ENCODE data around the gene PRRC2B.
A peak's percentile ranks its signal among the peaks of the same experiment; 100 is the strongest.
"Not testable (repeated sequence)": the region's sequence is repeated elsewhere in the genome, so short reads cannot be mapped to it uniquely, and the experiment has no call there.

PRRC2B gene

GRCh38 chr9:131491001-131491710 is 97.3 kb downstream of the PRRC2B start:
- no peak for DNase-seq

- DNase-seq = no peak
These were observed 98.2 kb downstream of the PRRC2B start for GRCh38 chr9:131492070-131492469.

- no peak for DNase-seq
These were observed 100.5 kb downstream of the PRRC2B start for GRCh38 chr9:131494296-131494870.

- DNase-seq = no peak
These were observed 101.9 kb downstream of the PRRC2B start for GRCh38 chr9:131495785-131496184.

GRCh38 chr9:131496844-131497405 is 103.0 kb downstream of the PRRC2B start:
- DNase-seq = no peak

GRCh38 chr9:131499254-131499767 is 105.4 kb downstream of the PRRC2B start:
- no peak for DNase-seq

- no peak for DNase-seq
These were observed 106.5 kb downstream of the PRRC2B start for GRCh38 chr9:131500377-131500776.

- DNase-seq = no peak
These were observed 107.2 kb downstream of the PRRC2B start for GRCh38 chr9:131500939-131501541.

- peak; percentile 70 for DNase-seq
These were observed 109.1 kb downstream of the PRRC2B start, which contains the start of gene POMT1 for GRCh38 chr9:131502781-131503625. POMT1 (plus strand) TSS chr9:131502918; CDS start chr9:131504219, 1,301 bp downstream.

GRCh38 chr9:131503626-131504465 is 110.0 kb downstream of the PRRC2B start:
- DNase-seq = peak; percentile 19

GRCh38 chr9:131505012-131505411 is 111.1 kb downstream of the PRRC2B start:
- DNase-seq = no peak

- no peak for DNase-seq
These were observed 117.5 kb downstream of the PRRC2B start for GRCh38 chr9:131511416-131511815.

- no peak for DNase-seq
These were observed 118.0 kb downstream of the PRRC2B start for GRCh38 chr9:131511880-131512279.

- DNase-seq = no peak
These were observed 119.3 kb downstream of the PRRC2B start for GRCh38 chr9:131513177-131513576.

- not testable (repeated sequence) for DNase-seq
These were observed 121.7 kb downstream of the PRRC2B start for GRCh38 chr9:131515559-131516031.

GRCh38 chr9:131516100-131516499 is 122.2 kb downstream of the PRRC2B start:
- no peak for DNase-seq

GRCh38 chr9:131516930-131517329 is 123.0 kb downstream of the PRRC2B start:
- DNase-seq = no peak

- no peak for DNase-seq
These were observed 123.9 kb downstream of the PRRC2B start for GRCh38 chr9:131517761-131518190.

GRCh38 chr9:131518553-131518952 is 124.7 kb downstream of the PRRC2B start:
- DNase-seq = no peak

- no peak for DNase-seq
These were observed 126.6 kb downstream of the PRRC2B start for GRCh38 chr9:131520503-131520902.

GRCh38 chr9:131521203-131521602 is 127.3 kb downstream of the PRRC2B start:
- DNase-seq = no peak

Measured in DMS79 (cell line).